ENCODE results near the gene PDE6C.

PDE6C gene

DNA sequence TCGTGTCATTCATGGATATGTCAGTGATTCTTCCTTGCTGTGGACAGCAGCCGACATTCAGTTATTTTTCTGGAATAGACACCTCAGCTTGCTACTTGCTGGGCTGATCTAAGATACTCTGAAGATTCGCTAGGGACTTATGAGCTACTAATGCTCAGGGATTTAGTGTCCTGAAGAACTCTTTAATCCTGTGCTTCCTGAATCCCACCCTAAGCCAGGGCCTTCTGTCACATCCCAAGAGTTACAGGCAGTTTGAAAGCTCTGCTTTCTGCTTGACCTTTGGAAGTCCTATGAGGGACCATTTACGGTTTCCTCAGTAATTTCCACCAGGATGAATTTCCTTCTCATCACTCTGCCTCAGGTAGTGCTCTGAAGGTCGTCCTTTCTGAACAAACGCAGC, at the start of gene PDE6C:
TSS of gene PDE6C (plus strand) at position 227 of the 400 bp plus-strand sequence. CDS start 189 bp downstream, outside the sequence.
- CTCF ChIA-PET, result interaction anchor here (1.0 to 1.3 kb wide), 3 partner anchors 25 to 175 kb away, joined by 3 to 4 read pairs (median 3); no protein-coding TSS in a partner anchor
- DNase-seq (ENCODE audit: extremely low spot score), result no peak
- TF ChIP-seq, protein P1, sequence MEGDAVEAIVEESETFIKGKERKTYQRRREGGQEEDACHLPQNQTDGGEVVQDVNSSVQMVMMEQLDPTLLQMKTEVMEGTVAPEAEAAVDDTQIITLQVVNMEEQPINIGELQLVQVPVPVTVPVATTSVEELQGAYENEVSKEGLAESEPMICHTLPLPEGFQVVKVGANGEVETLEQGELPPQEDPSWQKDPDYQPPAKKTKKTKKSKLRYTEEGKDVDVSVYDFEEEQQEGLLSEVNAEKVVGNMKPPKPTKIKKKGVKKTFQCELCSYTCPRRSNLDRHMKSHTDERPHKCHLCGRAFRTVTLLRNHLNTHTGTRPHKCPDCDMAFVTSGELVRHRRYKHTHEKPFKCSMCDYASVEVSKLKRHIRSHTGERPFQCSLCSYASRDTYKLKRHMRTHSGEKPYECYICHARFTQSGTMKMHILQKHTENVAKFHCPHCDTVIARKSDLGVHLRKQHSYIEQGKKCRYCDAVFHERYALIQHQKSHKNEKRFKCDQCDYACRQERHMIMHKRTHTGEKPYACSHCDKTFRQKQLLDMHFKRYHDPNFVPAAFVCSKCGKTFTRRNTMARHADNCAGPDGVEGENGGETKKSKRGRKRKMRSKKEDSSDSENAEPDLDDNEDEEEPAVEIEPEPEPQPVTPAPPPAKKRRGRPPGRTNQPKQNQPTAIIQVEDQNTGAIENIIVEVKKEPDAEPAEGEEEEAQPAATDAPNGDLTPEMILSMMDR (IDR thresholded peaks at IDR 0.05; ENCODE audit: control extremely low read depth, extremely low read depth, low read depth, missing control alignments), result no peak
- POLR2A ChIA-PET, result no interaction called here

DNA sequence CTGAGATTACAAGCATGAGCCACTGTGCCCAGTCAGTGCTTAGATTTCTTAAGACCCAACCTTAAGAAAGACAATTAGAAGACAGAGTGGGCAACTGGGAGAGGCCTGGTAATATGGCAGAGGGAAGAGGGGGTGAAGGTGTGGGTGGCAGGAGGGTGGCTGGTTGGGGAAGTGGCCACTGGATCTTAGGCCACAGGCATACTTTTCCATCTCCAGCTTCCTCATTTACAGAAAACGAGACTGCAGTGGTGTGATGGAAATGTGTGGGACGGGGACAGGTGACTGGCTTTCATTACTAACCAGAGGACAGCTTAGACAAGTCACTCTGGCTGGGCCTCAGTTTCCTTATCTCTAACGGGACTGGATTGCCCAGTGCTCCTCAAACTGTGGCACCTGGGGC, 46.9 kb upstream of the PDE6C start:
- no peak for DNase-seq (ENCODE audit: extremely low spot score)
- TF ChIP-seq, protein P1 (IDR thresholded peaks at IDR 0.05; ENCODE audit: control extremely low read depth, extremely low read depth, low read depth, missing control alignments), result no peak
- ChIA-PET POLR2A (no interaction called here), CTCF (interaction anchor here (4.2 kb wide), 1 partner anchor 11 kb away, joined by 21 read pairs; no protein-coding TSS in a partner anchor)

DNA sequence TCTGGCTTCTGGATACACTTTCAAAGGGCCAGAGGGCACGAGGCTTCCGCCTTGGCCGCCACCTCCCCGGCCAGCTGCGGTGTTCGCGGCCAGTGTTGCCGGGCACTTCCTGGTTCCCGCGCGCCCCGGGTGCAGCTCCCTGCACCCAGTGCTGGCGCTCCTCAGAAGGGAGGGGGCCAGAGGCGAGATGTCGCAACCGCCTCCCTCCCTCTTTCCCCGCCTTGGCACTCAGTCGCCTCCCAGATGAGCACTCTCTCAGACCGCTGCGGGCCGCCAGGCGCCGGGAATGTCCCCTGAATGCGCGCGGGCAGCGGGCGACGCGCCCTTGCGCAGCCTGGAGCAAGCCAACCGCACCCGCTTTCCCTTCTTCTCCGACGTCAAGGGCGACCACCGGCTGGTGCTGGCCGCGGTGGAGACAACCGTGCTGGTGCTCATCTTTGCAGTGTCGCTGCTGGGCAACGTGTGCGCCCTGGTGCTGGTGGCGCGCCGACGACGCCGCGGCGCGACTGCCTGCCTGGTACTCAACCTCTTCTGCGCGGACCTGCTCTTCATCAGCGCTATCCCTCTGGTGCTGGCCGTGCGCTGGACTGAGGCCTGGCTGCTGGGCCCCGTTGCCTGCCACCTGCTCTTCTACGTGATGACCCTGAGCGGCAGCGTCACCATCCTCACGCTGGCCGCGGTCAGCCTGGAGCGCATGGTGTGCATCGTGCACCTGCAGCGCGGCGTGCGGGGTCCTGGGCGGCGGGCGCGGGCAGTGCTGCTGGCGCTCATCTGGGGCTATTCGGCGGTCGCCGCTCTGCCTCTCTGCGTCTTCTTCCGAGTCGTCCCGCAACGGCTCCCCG, 45.7 kb upstream of the PDE6C start, which contains the start of gene FFAR4:
TSS of gene FFAR4 (plus strand) at position 231 of the 842 bp plus-strand sequence. CDS start at position 287, 56 bp downstream.
- CTCF ChIA-PET, result interaction anchor here (4.2 kb wide), 1 partner anchor 12 kb away, joined by 21 read pairs; no protein-coding TSS in a partner anchor
- POLR2A ChIA-PET, result no interaction called here
- TF ChIP-seq, protein P1 (IDR thresholded peaks at IDR 0.05; ENCODE audit: control extremely low read depth, extremely low read depth, low read depth, missing control alignments), result no peak
- DNase-seq (ENCODE audit: extremely low spot score), result no peak

GRCh38 chr10:93567277-93568104, 44.8 kb upstream of the PDE6C start:
- POLR2A ChIA-PET, result no interaction called here
- CTCF ChIA-PET, result interaction anchor here (1.1 to 1.4 kb wide), 2 partner anchors 12 to 13 kb away, joined by 3 read pairs; no protein-coding TSS in a partner anchor
- DNase-seq (ENCODE audit: extremely low spot score), result no peak
- TF ChIP-seq, protein P1 (IDR thresholded peaks at IDR 0.05; ENCODE audit: control extremely low read depth, extremely low read depth, low read depth, missing control alignments), result no peak

- TF ChIP-seq, protein P1 (IDR thresholded peaks at IDR 0.05; ENCODE audit: control extremely low read depth, extremely low read depth, low read depth, missing control alignments), result no peak
- ChIA-PET CTCF (interaction anchor here (1.1 to 1.4 kb wide), 2 partner anchors 13 to 14 kb away, joined by 3 read pairs; no protein-coding TSS in a partner anchor), POLR2A (no interaction called here)
- no peak for DNase-seq (ENCODE audit: extremely low spot score)
Observed at GRCh38 chr10:93568105-93568390, 44.3 kb upstream of the PDE6C start.

- no peak for DNase-seq (ENCODE audit: extremely low spot score)
- CTCF ChIA-PET, result interaction anchor here (1.3 to 2.0 kb wide), 2 partner anchors 16 to 17 kb away, joined by 3 to 11 read pairs; no protein-coding TSS in a partner anchor
- TF ChIP-seq, protein P1 (IDR thresholded peaks at IDR 0.05; ENCODE audit: control extremely low read depth, extremely low read depth, low read depth, missing control alignments), result no peak
- POLR2A ChIA-PET, result no interaction called here
Observed at GRCh38 chr10:93570383-93570782, 42.0 kb upstream of the PDE6C start.

Data from GM10248 (cell line).